Hepatocyte (in vitro differentiated cells): ENCODE results near the gene CAMK1. TPM values are rescaled to one million over a fixed set of nuclear protein-coding genes. Genes with fewer than 3 reads are reported as not detected.
A peak's percentile ranks its signal among the peaks of the same experiment; 100 is the strongest.

Source experiments
- DNase-seq: peaks from one replicate; pipeline ENCODE4 v3.0.0-alpha.2; 2016; ENCODE audit warnings: low spot score
- H2AFZ ChIP-seq: fragments of 200-600 bp; sonication (generic); 2 replicates; pipeline ENCODE4 v1.6.0; 2016; ENCODE audit warnings: antibody characterized with exemption, mild to moderate bottlenecking
- H3K27ac ChIP-seq: fragments of 200-600 bp; sonication (generic); 2 replicates; pipeline ENCODE4 v1.5.1; 2016; ENCODE audit warnings: mild to moderate bottlenecking
- H3K27me3 ChIP-seq: fragments of 200-600 bp; sonication (generic); 2 replicates; pipeline ENCODE4 v1.6.1; 2016
- H3K36me3 ChIP-seq: fragments of 200-600 bp; sonication (generic); replicated peaks from 2 replicates; pipeline ENCODE4 v1.5.1; 2016; ENCODE audit warnings: low read depth; ENCODE audit not compliant: insufficient read depth
- H3K4me1 ChIP-seq: fragments of 200-600 bp; sonication (generic); 2 replicates; pipeline ENCODE4 v1.5.1; 2016; ENCODE audit warnings: mild to moderate bottlenecking, moderate library complexity; ENCODE audit not compliant: insufficient read depth
- H3K4me2 ChIP-seq: fragments of 200-600 bp; sonication (generic); 2 replicates; pipeline ENCODE4 v1.6.0; 2016
- H3K4me3 ChIP-seq: fragments of 200-600 bp; sonication (generic); 2 replicates; pipeline ENCODE4 v1.5.1; 2016; ENCODE audit warnings: mild to moderate bottlenecking
- H3K79me2 ChIP-seq: fragments of 200-600 bp; sonication (generic); 2 replicates; pipeline ENCODE4 v1.6.0; 2017; ENCODE audit warnings: mild to moderate bottlenecking
- H3K9me2 ChIP-seq: fragments of 200-600 bp; sonication (generic); replicated peaks from 2 replicates; pipeline ENCODE4 v1.6.0; 2017; ENCODE audit warnings: mild to moderate bottlenecking; ENCODE audit not compliant: insufficient read depth
- H3K9me3 ChIP-seq: fragments of 200-600 bp; sonication (generic); 2 replicates; pipeline ENCODE4 v1.5.1; 2016; ENCODE audit warnings: low read depth, mild to moderate bottlenecking
- H4K20me1 ChIP-seq: fragments of 200-600 bp; sonication (generic); 2 replicates; pipeline ENCODE4 v1.6.0; 2016; ENCODE audit warnings: mild to moderate bottlenecking; ENCODE audit not compliant: insufficient read depth, poor library complexity, severe bottlenecking
- EZH2 ChIP-seq: fragments of 200-600 bp; sonication (generic); IDR thresholded peaks from 2 replicates; pipeline ENCODE4 v1.6.1; 2016; ENCODE audit warnings: antibody characterized with exemption, mild to moderate bottlenecking, borderline replicate concordance
- EZH2phosphoT487 ChIP-seq: fragments of 200-600 bp; sonication (generic); IDR thresholded peaks from one replicate; pipeline ENCODE4 v1.6.1; 2018; ENCODE audit warnings: antibody characterized with exemption, mild to moderate bottlenecking, low read depth, moderate library complexity; ENCODE audit not compliant: unreplicated experiment, severe bottlenecking
- WGBS: methylation state at CpG from one replicate; pipeline ENCODE4 v1.1.6; 2016; ENCODE audit warnings: low lambda C conversion rate; ENCODE audit errors: missing lambda C conversion rate; 5-methylcytosine and 5-hydroxymethylcytosine counted together
- polyA plus RNA-seq: library from polyadenylated mRNA; unstranded; fragments of >200 nt; fragmentation: Nextera tagmentation; extraction: Ambion mirVana; gene quantifications from 2 replicates; pipeline ENCODE4 v1.2.1, GENCODE V29; 2016
- total RNA-seq: library from RNA; depleted of rRNA; stranded (reverse); fragments of >200 nt; gene quantifications from 2 replicates; pipeline ENCODE4 v1.2.3, GENCODE V29; 2014
- TF ChIP-seq, protein P1 (sequence below): fragments of 200-600 bp; sonication (generic); IDR thresholded peaks from 2 replicates; pipeline ENCODE4 v1.5.1; 2016; ENCODE audit warnings: antibody characterized with exemption, mild to moderate bottlenecking; ENCODE audit not compliant: poor library complexity

Gene CAMK1
- total and polyA plus RNA-seq, 2 experiments from 2014 or later = 9.7 to 16.1 TPM

DNA sequence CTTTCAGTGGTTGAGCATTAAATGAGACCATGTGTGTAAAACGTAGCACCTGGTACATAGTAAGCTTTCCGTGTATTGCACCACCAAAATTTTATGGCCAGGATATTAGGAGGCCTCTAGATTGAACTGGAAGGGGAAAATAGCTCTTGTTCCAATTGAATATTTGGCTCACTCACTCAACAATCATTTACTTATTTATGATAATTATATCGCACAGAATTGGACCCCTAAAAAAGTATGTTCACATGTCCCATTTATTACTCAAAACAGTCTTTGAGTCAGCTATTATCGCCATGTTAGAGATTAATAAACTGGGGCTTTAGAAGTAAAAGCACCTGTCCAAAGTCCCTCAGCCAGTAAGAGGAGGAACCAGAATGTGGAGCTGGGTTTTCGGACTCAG is 35.2 kb upstream of the CAMK1 start:
- no peak overlapping the region for H3K4me2 ChIP-seq
- WGBS = 96% methylated on average over 5 of the region's 5 CpGs
- H2AFZ ChIP-seq = no peak overlapping the region
- no peaks in the 10 kb centered on the region for H3K9me2 ChIP-seq
- DNase-seq = no peak
- H3K36me3 ChIP-seq = peaks cover 6% of the 10 kb centered on the region
- H3K9me3 ChIP-seq = no peaks in the 10 kb centered on the region
- H3K27me3 ChIP-seq = no peaks in the 10 kb centered on the region
- TF ChIP-seq EZH2phosphoT487 (no peak), EZH2 (no peak)
- TF ChIP-seq, protein P1, sequence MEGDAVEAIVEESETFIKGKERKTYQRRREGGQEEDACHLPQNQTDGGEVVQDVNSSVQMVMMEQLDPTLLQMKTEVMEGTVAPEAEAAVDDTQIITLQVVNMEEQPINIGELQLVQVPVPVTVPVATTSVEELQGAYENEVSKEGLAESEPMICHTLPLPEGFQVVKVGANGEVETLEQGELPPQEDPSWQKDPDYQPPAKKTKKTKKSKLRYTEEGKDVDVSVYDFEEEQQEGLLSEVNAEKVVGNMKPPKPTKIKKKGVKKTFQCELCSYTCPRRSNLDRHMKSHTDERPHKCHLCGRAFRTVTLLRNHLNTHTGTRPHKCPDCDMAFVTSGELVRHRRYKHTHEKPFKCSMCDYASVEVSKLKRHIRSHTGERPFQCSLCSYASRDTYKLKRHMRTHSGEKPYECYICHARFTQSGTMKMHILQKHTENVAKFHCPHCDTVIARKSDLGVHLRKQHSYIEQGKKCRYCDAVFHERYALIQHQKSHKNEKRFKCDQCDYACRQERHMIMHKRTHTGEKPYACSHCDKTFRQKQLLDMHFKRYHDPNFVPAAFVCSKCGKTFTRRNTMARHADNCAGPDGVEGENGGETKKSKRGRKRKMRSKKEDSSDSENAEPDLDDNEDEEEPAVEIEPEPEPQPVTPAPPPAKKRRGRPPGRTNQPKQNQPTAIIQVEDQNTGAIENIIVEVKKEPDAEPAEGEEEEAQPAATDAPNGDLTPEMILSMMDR = no peak
- no peaks in the 10 kb centered on the region for H3K79me2 ChIP-seq
- no peaks in the 10 kb centered on the region for H4K20me1 ChIP-seq
- H3K4me3 ChIP-seq = no peak overlapping the region
- H3K27ac ChIP-seq = no peak overlapping the region
- peaks cover 7% of the 10 kb centered on the region for H3K4me1 ChIP-seq

DNA sequence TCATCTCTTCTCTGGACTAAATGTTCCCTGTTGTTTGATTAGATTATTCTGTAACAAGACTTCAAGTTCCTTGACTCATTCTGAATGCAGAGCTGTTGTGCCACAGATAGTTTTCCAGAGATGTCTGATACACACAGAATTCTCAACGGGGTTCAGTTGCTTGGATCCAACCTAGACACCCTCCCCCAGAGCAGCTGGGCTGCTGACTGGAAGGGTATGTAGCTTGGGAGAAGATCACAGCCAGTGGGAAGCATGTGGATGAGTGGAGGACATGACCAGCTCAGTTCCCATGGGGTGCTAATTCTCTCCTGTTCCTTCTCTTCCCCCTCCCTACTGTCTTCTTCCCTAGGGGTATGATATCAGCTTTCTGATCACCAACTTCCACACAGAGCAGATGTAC is 33.7 kb upstream of the CAMK1 start:
- WGBS = 85% methylated on average over 1 of the region's 1 CpG
- no peak for TF ChIP-seq EZH2phosphoT487
- TF ChIP-seq, protein P1 = no peak
- H3K4me1 ChIP-seq = no peaks in the 10 kb centered on the region
- H3K4me3 ChIP-seq = no peak overlapping the region
- no peaks in the 10 kb centered on the region for H3K9me3 ChIP-seq
- no peak overlapping the region for H2AFZ ChIP-seq
- no peak overlapping the region for H3K4me2 ChIP-seq
- no peaks in the 10 kb centered on the region for H3K9me2 ChIP-seq
- no peaks in the 10 kb centered on the region for H4K20me1 ChIP-seq
- no peak for DNase-seq
- no peak overlapping the region for H3K27ac ChIP-seq
- peaks cover 3% of the 10 kb centered on the region for H3K79me2 ChIP-seq
- H3K36me3 ChIP-seq = peaks cover 6% of the 10 kb centered on the region
- H3K27me3 ChIP-seq = no peaks in the 10 kb centered on the region

DNA sequence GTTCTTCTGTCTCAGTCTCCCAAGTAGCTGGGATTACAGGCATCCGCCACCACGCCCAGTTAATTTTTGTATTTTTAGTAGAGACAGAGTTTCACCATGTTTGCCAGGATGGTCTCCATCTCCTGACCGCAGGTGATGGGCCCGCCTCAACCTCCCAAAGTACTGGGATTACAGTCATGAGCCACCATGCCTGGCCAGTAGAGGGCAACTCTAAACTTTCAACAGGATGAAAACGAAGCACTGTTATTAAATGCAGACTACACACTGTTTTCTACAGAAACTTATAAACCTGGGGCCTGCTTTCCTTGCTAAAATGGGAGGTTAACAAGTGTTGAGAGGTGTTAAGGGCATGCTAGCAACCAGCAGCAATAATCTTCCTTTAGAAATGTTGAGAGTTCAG is 30.8 kb upstream of the CAMK1 start:
- Histone ChIP-seq H3K9me3 (no peaks in the 10 kb centered on the region), H3K36me3 (peaks cover 6% of the 10 kb centered on the region), H3K27ac (no peak overlapping the region), H3K4me2 (no peak overlapping the region), H3K27me3 (no peaks in the 10 kb centered on the region), H2AFZ (no peak overlapping the region), H3K4me3 (no peak overlapping the region), H3K79me2 (peaks cover 31% of the 10 kb centered on the region), H4K20me1 (peaks cover 3% of the 10 kb centered on the region), H3K9me2 (no peaks in the 10 kb centered on the region), H3K4me1 (no peaks in the 10 kb centered on the region)
- TF ChIP-seq EZH2phosphoT487 (no peak), EZH2 (no peak)
- TF ChIP-seq, protein P1 = peak; percentile 30
- DNase-seq = no peak
- 88% methylated on average over 5 of the region's 5 CpGs for WGBS
